Measurements from ENCODE around the gene TFDP1. TPM values are rescaled to one million over a fixed set of nuclear protein-coding genes. Genes with fewer than 3 reads are reported as not detected.
A peak's percentile ranks its signal among the peaks of the same experiment; 100 is the strongest.
"Not testable (repeated sequence)": the region's sequence is repeated elsewhere in the genome, so short reads cannot be mapped to it uniquely, and the experiment has no call there.

Gene TFDP1
- total RNA-seq, 1 donor from 2014 or later = 72.9 TPM

DNA sequence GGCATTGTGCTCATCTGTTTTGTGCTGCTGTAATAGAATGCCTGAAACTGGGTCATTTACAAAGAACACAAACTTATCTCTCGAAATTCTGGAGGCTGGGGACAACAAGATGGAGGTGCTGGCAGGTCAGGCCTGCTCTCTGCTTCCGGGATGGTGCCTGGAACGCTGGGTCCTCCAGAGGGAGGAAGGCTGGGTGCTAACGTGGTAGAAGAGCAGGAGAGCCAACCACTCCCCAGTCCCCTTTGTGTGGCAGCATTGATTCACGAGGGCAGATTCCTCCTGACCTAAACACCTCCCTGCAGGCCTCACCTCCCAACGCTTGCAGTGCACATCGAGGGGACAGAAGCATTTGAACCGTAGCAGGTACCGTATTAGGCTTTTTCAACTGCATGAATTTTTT lies 34.1 kb upstream of the TFDP1 start:
- no peak for DNase-seq (ENCODE audit: low read depth)

DNA sequence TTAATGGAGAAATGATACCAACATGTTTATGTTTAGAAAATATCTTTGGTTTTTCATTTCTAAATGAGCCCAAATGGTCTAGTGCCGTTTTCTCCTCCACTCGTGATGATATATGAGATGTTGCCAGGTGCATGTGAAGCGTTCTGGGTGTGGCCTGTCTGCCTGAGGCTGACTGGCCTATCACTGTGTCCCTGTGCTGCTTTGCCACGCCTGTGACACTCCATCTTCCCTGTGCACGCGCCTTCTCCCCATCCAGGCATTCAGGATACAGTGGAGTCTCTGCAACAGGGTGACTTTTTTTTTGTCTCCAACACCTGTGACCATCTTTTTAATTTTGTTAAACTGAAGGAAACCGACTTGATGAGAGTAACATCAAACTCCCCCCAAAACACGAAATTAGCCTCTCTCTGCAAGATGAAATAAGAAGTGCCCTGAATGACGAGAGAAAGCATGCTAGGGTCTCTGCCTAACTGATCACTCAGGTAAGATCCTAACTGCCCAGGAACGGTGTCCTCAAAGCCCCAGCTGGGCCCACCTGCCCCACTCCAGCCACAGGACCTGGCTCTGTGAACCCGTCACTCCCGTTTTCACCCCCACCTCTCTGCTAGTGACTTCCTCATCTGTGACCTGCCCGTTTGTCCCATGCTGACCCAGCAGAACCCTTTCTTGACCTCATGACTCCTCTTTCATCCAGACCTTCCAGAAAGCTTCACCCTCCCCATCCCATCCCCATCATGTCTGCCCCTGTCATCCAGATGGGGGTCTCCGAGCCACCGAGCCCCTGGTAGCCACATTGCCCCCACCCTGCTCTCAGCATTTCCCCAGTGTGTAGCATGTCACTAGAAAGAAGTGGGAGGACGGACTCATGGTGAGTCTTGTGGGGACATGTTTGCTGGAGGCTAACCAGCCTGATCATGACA lies 33.2 kb upstream of the TFDP1 start:
- no peak for DNase-seq (ENCODE audit: low read depth)

DNA sequence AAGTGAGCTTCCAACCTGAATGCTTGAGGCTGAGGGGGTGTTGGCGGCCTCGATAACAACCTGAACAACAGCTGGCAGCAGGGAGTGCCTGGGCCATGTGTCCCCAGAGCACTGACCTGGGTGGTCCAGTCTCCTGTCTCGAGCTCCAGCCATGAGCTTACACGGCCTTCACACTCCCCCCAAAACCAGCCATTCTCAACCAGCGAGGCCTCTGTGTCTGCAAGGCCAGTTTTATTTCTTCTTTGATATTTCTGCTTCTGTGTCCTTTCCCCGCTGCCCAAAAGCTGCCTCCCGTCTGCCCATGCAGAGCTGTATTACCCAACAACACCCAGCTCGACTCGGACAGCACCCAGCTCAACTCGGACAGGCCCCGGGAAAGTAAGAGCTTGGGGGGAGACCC lies 32.5 kb upstream of the TFDP1 start:
- DNase-seq (ENCODE audit: low read depth) = no peak

DNA sequence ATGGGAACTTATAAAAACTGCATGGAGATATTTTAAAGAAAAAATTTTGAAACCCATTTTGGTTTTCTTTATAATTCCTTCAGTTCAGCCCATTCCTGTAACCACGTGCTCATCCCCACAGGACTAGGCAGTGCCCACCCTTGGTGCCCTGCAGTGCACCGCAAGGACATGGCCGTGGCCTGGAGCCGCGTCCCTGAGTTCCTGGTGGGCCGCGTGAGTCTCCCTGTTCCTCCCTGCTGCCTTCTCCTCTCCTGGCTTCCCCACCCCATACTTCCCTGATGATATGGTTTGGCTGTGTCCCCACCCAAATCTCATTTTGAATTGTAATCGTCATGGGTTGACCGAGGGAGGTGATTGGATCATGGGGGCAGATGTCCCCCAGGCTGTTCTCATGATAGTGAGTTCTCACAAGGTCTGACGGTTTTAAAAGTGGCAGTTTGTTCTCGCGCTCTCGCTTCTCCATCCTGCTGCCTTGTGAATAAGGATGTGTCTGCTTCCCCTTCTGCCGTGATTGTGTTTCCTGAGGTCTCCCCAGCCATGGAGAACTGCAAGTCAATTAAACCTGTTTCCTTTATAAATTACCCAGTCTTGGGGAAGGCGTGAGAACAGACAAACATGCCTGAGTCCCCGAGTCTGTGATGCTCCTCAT lies 31.6 kb upstream of the TFDP1 start:
- DNase-seq (ENCODE audit: low read depth) = no peak

DNA sequence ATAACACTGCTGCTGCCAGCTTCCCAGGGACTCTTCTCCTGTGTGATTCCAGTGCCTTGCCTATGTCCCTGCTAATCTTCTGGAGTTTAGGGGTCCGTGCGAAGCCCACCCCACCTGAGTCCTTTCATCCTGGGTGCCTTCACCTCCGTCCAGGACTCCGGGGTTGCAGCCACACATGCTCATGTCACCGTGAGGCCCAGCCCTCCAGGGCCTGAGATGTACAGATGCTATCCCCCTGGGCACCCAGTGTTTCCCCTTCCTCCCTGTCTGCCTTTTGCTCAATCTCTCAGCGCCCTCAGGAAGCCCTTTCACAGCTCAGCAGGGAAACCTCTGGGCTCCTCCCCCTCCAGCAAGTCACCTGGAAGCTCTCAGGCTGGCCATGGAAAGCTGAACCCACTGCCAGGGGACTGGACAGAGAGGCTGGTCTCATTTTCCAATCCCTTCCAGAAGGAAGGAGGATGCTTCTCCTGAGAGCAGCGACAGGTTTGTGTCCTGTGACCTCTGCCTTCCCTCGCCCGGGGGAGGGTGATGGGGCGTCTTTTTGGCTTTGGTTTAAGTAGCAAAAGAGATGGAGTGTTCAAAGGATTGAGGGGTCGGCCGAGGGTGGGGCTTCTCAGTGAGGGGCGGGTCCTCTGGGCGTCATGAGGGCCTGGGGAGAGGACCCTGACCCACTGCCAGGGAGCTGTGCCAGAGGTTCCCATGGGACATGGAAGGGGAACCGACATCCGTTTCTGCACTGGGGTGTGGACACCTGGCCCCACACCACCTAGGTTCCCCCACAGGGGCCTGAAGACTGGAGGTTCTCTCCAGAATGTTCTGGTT lies 30.8 kb upstream of the TFDP1 start:
- DNase-seq (ENCODE audit: low read depth) = no peak

DNA sequence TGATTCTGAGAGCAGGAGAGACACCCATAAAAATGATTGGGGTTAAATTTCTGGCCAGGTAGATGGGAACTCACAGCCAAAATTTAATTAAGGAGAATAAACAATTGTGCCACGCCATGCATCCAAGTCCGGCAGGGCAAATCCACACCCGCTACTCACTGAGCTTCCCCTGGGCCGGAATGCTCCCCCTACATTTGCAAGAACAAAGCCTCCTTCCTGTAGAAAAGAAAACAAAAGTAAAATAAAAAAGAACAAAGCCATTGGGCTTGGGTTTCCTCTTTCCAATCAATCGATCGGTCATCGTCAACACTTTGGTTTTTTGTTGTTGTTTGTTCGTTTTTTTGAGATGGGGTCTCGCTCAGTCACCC lies 30.2 kb upstream of the TFDP1 start:
- DNase-seq (ENCODE audit: low read depth) = no peak

DNA sequence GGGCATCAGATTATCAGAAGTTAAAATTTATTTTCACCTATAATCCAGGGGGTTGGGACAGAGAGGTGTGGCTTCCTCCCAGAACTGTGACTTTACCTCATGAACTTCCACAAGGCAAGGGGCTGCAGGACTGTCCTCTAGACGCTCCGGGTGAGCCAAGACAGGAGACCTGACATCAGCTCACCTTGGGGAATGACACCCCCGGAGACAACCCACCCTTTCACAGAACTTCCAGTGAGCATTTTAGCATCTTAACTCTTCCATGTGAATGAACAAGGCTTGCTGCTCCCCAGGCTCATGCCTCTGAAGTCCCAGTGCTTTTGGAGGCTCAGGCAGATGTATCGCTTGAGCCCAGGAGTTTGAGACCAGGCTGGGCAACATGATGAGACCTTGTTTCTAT lies 29.4 kb upstream of the TFDP1 start:
- DNase-seq (ENCODE audit: low read depth) = no peak

DNA sequence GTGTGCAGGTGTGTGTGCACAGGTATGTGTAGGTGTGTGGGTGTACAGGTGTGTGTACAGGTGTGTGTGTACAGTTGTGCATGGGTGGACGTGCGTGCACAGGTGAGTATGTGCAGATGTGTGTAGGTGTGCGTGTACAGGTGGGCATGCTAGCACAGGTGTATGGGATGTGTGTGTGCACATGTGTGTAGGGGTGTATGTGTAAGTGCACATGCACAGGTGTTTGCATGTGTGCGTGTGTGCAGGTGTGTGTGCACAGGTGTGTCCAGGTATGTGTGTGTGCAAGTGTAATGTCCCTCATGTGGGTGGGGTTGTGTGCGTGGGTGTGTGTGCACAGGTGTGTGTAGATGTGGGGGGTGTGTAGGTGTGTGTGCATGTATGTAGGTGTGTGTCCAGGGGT lies 27.5 kb upstream of the TFDP1 start:
- no peak for DNase-seq (ENCODE audit: low read depth)

DNA sequence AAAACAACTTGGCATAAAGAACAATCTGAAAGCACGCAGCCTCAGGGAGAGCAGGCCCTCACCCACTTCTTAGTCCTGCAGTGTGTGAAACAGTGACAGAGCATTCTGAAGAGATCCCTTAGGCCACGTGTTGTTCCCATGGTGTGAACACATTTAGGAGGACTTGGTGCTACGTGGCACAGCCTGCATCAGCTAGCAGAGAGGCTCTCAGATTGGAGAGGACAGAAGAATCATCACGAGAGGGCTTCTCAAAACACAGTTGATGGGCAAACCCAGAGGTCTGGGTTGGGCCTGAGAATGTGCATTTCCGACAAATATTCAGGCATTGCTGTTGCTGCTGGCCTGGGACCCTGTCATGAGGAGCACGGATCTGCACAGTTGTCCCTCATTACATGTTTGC lies 26.1 kb upstream of the TFDP1 start:
- DNase-seq (ENCODE audit: low read depth) = no peak

DNA sequence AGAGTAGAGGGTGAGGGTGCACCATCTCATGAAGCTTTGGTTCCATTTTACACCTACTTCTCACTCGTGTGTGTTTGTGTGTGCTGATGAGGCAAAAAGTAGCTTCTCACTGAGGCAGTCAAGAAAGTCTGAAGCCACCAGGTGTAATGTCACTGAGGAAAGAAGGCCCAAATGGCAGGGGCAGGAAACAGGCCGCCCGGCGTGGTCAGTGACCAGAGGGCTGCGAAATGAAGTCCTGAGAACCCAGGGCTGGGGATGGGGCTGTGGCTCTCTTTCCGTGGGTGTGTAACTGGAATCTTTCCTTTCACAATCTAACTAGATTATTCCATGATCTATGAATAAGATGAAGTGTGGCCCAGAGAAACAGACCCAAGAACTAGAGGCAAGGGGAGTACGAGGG lies 25.5 kb upstream of the TFDP1 start:
- DNase-seq (ENCODE audit: low read depth) = no peak

DNA sequence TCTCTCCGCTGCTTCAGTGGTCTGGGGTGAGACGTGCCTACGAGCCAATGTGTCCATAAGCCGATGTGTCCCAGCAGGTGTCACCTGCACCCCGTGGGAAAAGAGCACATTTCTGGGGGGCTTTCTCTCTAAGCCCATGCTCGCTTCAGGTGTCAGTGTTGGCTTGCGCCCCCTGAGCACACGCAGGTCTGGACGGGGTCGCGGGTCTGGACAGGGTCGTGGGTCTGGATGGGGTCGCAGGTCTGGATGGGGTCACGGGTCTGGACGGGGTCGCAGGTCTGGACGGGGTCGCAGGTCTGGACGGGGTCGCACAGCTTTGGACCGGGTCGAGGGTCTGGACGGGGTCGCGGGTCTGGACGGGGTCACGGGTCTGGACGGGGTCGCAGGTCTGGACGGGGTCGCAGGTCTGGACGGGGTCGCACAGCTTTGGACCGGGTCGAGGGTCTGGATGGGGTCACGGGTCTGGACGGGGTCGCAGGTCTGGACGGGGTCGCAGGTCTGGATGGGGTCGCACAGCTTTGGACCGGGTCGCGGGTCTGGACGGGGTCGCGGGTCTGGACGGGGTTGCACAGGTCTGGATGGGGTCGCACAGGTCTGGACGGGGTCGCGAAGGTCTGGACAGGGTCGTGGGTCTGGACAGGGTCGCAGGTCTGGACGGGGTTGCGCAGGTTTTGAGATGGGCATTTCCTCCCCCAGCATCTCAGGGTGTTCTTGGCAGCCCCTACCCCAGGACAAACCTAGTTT lies 24.5 kb upstream of the TFDP1 start:
- no peak for DNase-seq (ENCODE audit: low read depth)

DNA sequence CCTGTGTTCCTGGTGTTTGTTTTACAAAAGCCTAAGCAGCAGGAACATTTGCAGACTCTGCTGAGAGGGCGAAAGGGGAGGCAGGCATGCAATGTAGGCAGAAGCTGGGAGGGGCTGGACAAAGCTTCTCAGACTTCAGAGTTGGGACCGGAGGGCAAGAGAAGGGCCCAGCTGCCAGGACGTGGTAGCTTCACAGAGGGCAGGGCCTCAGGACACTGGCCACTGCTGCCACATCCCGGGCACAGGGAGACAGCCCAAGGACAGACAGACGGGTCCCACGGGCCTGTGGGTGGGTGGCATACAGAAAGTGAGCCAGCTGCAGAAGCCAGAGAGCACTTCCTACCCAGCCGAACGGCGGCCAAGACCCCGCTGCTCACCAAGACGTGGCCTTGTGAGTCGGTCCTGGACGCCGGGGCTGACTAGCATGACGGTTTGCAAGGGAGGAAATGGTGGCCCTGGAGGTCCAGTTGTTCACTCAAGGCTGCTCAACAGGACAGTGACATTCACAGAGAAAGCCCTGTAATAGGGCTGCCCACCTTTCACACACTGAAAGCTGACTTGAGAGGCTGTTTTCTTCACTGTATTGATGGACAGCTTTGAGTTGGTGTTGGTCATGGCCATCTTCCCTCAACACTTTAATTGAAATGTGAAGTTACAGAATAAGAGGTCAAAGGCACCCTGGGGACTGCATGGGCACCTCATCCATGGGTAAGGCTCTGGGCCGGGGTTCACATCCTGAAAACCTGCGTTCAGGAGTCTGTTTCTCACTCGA lies 23.7 kb upstream of the TFDP1 start:
- no peak for DNase-seq (ENCODE audit: low read depth)

DNA sequence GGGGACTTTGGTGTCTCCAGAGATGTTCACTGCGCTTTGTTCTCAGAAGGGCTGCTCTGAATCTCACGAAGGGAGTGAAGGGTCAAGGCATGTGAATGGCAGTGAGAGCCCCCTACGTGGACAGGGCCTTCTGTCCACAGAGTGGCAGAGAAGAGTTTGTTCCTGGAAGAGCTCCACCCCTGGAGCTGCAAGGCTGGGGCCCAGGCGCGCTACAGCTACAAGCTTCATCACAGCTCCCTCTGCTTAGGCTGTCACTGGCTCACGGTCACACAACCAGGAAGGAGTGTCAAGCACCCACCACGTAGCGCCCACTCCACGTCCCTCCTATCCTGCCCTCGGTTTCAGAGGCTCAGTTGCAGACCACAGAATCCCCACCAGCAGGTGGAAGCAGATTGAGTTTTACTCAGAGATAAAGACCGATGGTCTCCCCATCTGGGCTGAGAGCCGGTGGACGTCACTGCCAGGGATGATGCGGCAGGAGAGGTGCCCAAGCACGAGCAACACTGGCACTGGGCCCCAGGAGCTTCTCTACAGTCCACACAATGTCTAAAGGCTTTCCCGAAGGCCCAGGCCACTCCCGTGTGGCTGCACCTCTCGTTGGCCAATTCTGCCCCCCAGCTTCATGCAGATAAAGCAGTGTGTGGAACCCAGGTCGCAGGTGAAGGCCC lies 23.0 kb upstream of the TFDP1 start:
- DNase-seq (ENCODE audit: low read depth) = no peak

DNA sequence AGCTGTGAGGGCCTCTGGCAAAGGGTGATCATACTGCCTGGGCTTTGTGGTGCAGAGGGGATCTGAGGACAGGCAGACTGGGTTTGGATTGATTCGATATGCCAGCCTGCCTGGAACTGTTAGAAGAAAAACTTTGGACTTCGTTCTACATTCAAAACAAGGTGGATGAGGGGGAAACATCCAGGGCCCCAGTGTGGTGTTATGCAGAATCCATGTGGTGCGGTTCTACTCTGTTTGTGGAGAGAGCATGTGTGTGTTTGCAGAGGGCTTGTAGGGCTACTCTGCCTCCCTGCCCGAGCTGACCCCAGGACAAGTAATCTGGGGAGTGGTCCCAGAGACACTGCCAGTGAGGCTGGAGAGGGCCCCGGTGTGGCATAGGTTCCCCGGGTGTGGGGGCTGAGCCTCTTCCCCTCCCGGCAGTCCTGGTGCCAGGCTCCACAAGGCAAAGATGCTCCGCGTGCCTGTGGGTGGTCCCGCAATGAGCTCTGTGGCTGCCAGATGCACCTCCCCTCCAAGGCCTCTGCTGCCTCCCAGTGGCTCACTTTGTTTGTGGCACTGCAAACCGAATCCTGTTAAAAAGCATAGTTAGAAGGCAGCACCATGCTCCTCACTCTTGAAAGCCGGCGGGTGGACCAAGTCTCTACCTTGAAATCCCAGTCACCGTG lies 22.3 kb upstream of the TFDP1 start:
- DNase-seq (ENCODE audit: low read depth) = peak; percentile 54

DNA sequence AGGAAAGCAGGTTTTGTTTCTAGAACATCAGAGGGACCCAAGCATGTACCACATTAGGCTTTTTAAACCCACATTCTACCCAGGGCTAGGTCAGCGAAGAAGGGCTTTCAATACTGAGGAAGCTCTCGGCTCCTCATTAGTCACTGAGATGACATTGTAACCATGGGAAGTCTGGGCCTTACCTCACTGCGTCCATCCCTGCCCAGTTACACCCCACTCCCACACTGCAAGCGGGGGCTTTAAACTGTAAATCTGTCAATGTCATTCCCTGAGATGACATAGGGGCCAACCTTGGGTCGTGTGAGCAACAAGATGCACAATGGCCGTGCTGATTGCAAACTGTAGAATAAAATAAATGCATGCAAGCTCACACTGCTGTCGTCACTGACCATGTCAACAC lies 21.7 kb upstream of the TFDP1 start:
- DNase-seq (ENCODE audit: low read depth) = no peak

DNA sequence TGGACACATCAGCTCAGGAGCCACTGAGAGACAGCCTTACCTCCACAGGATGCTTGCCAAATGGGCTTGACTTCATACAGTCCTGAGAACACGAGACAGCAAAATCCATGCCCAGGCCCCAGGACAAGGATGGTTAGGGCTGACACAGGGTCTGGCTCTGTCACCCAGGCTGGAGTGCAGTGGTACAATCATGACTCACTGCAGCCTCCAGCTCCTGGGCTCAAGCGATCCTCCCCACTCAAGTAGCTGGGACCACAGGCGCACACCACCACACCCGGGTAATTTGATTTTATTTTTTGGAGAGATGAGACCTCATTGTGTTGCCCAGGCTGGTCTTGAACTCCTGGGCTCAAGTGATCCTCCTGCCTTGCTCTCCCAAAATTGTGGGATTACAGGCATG lies 21.0 kb upstream of the TFDP1 start:
- DNase-seq (ENCODE audit: low read depth) = not testable (repeated sequence)

DNA sequence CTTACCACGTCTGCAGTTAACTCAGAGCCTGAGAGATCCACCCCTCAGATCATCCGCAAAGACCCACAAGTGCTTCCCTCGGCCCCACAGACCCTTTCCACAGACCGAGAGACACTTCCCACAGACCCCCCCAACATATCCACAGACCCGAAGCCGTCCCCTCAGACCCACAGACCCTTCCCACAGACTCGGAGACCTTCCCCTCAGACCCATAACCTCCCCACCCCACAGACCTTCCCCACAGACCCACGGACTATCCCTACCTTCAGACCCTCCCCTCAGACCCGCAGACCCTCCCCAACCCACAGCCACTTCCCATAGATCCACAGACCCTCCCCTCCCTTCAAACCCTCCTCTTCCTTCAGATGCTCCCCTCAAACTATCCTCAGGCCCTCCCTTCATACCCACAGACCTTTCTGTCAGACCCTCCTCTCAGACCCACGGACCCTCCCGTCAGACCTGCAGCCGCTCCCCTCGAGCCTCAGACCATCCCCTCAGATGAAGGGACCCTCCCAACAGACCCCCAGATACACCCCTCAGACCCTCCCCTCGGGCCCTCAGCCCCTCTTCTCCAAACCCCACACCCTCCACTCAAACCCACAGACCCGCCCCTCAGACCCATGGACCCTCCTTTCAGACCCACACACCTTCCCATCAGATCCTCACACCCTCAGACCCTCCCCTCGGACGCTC lies 20.1 kb upstream of the TFDP1 start:
- no peak for DNase-seq (ENCODE audit: low read depth)

DNA sequence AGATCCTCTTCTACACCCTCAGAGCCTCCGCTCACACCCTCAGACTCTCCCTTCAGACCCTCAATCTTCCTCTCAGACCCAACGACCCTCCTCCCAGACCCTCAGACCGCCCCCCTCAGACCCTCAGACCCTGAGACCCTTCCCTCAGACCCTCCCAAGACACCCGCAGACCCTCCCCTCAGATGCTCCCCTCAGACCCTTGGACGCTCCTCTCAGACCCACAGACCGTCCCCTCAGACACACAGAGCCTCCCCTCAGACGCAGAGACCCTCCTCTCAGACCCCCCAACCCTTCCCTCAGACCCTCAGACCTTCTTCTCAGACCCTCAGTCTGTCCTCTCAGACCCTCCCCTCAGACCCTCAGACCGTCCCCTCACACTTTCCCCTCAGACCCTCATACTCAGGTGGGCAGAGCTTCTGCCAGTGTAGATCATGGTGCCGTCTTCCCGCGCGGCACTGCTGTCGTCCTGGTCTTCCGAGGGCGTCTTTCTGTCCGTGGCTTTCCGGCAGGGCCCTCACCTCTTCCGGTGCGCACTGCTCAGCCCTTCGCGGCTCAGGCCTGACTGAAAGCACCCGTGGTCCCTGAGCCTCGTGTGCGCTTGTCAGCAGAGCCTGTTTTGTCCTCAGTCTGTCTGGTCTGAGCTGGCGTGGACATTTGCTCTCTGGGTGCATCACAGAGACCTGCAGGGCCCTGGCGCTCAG lies 18.9 kb upstream of the TFDP1 start:
- no peak for DNase-seq (ENCODE audit: low read depth)

DNA sequence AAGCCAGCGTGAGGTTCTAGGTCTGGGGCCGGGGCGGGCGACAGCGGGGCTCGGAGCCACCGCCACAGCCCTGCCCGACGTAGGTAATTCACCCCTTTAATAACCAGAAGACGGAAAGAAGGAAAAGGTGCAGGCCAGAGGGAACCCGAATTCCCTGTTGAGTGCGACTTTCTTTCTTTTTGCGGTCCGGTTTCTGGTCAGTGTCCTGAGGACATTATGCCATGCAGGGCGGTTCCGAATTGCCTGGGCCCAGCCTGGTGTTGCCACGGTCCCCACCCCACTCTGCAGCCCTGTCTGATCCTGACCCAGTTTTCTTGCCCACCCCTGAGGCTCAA lies 18.4 kb upstream of the TFDP1 start:
- no peak for DNase-seq (ENCODE audit: low read depth)
